Stimulated activated CD4-positive, alpha-beta T cell treated with anti-CD3 and anti-CD28 coated beads, Interleukin-4, amount 100 ng/mL, for 48 hours (primary cell): ENCODE measurements around the gene ACSL4.
"Not testable (repeated sequence)": the region's sequence is repeated elsewhere in the genome, so short reads cannot be mapped to it uniquely, and the experiment has no call there.

Source experiments
- DNase-seq, 2 donors: peaks; one replicate each; pipeline ENCODE4 v3.0.0-alpha.2; 2020; ENCODE audit warnings: low read depth in 2 of 2

Gene ACSL4

GRCh38 chrX:109672239-109672638 is 60.8 kb downstream of the ACSL4 start:
- DNase-seq: no peak

DNA sequence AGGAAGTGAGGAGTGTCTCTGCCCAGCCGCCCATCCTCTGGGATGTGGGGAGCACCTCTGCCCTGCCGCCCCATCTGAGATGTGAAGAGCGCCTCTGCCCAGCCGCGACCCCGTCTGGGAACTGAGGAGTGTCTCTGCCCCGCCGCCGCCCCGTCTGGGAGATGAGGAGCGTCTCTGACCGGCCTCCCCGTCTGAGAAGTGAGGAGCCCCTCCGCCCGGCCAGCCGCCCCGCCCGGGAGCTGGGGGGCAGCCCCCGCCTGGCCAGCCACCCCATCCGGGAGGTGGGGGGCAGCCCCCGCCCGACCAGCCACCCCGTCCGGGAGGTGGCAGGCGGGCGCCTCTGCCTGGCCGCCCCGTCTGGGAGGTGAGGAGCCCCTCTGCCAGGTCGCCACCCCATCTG is 61.9 kb downstream of the ACSL4 start:
- not testable (repeated sequence) for DNase-seq

- no peak for DNase-seq
Observed at GRCh38 chrX:109667986-109668385, 65.1 kb downstream of the ACSL4 start.

DNA sequence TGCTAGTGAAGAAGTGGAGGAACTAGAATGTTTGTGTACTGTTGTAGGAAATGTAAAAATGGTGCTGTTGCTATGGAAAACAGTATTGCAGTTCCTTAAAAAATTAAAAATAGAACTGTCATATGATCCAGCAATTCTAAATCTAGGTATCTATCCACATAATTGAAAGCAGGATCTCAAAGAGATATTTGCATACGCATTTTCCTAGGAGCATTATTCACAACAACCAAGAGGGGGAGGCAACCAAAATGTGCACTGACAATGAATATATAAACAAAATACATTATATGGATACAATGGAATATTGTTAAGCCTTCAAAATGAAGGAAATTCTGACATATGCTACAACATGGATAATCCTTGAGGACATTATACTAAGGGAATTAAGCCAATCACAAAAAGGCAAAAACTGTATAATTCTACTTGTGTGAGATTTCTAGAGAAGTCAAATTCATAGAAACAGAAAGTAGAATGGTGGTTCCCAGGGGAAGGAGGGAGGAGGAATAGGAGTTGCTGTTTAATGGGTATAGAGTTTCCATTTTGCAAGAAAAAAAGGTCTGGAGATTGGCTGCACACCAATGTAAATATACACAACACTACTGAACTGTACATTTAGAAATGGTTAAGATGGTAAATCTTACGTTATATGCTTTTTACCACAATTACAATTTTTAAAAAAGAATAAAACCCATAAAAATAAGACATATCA is 72.5 kb downstream of the ACSL4 start:
- DNase-seq: no peak

DNA sequence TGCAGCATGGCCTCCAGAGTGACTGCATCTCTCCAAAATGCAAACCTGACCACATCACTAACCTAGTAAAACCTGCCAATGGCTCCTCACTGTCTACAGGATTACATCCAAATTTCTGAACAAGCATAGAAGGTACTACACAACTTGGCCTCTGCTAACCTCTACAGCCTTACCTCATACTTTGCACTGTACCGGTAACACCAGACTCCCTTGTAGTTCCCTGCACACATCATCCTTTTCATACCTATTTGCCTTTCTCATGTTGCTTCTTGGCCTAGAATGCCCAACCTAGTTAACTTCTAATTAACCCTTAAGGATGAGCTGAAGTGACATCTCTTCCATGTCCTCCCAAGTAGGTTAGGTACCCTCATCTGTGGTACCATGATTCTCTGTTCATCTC is 74.7 kb downstream of the ACSL4 start:
- no peak for DNase-seq

- DNase-seq: not testable (repeated sequence)
Observed at GRCh38 chrX:109657364-109657763, 75.7 kb downstream of the ACSL4 start.

DNA sequence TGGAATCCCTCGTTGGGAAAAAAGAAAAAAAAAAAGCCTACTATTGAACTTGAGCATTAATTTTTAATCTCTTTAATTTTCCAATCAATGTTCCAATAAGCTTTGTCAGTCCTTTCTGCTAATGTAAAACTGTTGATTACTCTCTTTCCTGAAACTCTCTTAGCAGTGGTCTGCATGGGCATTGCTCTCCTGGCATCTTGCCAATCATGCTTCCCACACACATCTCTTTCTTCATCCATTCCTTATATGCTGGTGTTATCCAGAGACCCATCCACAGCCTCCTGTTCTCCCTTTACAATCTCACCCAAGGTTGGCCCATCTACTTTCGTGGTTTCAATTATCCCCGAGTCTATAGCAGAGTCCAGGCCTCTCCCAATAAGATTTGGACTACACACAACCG is 76.3 kb downstream of the ACSL4 start:
- no peak for DNase-seq

GRCh38 chrX:109655502-109656201 is 77.4 kb downstream of the ACSL4 start:
- DNase-seq: no peak

DNA sequence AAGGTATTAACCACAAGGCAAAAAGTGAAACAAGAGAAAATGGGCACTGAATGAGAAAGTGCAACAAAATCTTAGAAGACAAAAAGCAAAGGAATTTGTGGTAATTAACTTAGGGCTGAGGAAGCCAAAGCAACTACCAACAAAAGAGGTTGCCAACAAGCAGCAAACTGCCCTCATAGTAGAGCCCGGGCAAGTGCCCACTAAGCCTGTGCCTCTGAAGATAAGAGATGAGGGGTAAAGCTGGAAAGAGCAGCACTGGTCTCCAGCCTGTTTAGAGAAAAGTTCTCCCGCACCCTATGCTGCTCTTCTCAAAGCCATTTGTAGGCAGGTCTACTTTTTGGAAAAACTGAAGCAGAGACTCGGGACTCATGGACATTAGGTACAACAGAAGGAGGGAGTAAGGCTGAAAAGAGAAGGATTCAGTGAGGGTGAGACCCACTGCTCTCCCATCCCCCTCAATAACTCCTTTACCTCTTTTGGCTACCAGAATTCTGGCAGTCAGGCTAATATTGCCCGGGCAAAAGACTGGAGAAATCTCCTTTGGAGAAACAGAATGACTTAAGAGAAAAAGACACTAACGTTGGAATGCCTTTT is 78.4 kb downstream of the ACSL4 start:
- no peak for DNase-seq

DNA sequence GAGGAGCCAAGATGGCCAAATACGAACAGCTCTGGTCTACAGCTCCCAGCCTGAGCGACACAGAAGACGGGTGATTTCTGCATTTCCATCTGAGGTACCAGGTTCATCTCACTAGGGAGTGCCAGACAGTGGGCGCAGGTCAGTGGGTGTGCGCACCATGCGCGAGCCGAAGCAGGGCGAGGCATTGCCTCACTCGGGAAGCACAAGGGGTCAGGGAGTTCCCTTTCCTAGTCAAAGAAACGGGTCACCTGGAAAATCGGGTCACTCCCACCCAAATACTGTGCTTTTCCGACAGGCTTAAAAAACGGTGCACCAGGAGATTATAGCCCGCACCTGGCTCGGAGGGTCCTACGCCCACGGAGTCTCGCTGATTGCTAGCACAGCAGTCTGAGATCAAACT is 88.4 kb downstream of the ACSL4 start:
- DNase-seq: not testable (repeated sequence)

DNA sequence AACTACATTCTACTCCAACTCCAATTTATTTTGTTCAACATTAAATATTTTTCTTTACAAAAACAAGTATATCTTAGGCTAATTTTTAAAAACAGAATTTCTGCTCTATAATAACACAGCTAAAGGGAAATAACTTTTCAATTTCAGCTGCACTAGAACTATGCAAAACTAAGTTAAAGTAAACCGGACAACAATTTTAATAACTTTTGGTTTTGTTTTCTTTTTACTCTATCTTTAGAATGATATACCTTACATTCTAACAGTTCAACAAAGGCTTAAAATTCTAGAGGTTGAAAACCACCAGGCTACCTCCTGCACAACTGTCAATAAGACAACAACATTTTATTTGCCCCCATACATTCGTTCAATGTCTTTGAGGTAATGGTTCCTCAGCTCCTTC is 89.4 kb downstream of the ACSL4 start:
- no peak for DNase-seq

DNA sequence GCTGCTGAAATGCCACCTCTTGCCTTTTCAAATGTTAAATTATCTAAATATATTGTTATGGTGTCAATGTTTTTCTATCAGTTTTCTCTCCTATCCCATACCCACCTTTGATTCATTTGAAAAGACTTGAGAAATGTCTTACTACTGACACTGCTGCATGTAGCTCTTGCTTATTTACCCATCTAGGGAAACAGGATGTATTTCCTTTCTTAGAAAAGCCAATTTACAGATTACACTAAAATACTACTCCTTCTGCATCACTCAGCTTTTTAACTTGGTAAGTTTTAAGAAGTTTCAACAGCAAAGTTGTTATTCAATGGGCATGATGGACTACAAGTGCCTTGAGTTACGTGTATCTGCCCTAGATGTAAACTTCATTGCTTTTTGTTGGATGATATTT is 94.9 kb downstream of the ACSL4 start:
- DNase-seq: no peak

DNA sequence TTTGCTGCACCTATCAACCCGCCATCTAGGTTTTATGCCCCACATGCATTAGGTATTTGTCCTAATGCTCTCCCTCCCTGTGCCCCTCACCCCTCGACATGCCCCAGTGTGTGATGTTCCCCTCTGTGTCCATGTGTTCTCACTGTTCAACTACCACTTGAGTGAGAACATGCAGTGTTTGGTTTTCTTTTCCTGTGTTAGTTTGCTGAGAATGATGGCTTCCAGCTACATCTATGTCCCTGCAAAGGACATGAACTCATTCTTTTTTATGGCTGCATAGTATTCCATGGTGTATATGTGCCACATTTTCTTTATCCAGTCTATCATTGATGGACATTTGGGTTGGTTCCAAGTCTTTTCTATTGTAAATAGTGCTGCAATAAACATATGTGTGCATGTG is 95.6 kb downstream of the ACSL4 start:
- not testable (repeated sequence) for DNase-seq

- no peak for DNase-seq
Observed at GRCh38 chrX:109635146-109635545, 97.9 kb downstream of the ACSL4 start.

DNA sequence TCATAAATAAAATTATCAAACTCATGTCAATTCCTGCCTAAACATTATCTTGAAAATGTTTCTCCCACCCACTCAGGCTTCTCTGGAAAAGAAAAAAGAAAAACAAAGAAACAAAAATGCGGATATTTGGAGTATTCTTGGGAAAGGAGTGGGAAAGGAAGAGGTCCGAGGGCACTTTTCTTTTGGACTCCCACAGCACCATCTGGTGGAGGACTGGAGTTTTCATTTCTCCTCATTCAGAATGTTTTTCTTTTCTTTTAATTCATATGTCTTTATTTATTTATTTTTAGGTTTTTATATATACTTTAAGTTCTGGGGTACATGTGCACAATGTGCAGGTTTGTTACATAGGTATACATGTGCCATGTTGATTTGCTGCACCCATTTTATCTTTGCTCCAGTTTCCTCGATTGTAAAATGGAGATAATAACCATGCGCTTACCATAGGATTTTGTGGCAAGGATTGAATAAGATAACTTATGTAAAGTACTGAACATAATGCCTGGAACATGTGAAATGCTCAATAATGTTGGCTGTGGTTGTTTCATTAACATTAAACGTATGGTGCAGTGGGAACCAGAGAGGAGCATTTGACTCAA is 100.1 kb downstream of the ACSL4 start:
- DNase-seq: no peak

- no peak for DNase-seq
Observed at GRCh38 chrX:109629310-109629709, 103.7 kb downstream of the ACSL4 start.

DNA sequence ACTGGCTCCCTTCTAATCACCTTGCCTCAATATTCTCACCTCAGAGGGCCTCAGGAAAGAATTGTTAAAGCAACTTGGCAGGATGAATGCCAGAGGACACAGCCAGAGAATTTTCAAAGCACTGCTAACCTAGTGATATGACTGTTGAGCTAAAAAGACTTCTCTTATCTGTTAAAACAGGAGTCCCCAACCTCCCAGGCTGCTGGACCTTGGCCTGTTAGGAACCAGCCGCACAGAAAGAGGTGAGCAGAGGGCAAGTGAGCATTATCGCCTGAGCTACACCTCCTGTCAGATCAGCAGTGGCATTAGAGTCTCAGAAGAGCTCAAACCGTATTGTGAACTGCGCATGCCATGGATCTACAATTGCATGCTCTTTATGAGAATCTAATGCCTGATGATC is 106.4 kb downstream of the ACSL4 start:
- no peak for DNase-seq

- DNase-seq: no peak
Observed at GRCh38 chrX:109624641-109625616, 108.1 kb downstream of the ACSL4 start, which contains the start of gene KCNE5. Gene KCNE5 (minus strand): TSS chrX:109625172. CDS start chrX:109625020, 152 bp downstream.

DNA sequence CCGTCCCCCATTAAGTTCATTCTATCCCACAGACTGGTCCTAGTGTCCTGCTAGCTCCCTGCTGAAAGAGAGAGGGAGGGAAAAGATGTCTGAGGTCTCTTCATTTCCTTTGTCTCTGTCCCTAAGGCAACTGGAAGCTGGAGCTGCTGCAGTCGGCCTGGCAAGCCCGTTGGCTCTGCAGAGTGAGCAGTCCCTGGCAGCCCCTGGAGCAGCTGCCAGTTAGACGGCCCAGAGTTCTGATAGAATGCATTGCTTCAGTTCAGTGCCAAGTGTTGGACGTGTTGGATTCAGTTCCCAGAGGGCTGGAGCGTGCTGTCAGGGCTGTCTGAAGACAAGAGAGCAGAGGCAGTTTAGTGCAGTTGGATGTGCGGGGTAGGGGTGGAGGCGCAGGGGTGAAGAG is 109.1 kb downstream of the ACSL4 start:
- DNase-seq: no peak

- no peak for DNase-seq
Observed at GRCh38 chrX:109622270-109622669, 110.8 kb downstream of the ACSL4 start.

DNA sequence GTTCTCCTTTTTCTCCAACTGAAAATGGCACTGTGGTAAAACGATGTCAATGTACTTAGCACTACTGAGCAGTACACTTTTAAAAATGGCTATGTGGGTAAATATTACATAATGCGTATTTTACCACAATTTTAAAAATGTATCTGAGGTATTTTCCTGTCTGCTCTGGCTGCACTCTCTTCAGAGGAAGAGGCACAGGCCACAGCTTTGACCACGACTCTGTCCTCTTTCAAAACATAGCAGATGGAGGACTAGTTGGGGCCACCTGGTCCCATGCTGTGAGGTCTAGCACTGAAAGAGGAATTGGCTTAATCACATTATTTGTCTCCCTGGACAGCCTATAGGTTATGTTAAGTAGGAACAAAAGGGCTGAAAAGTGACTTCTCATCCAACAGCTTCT is 113.3 kb downstream of the ACSL4 start:
- no peak for DNase-seq
